ENCODE measurements around the gene CPED1. TPM values are rescaled to one million over a fixed set of nuclear protein-coding genes. Genes with fewer than 3 reads are reported as not detected.
"Not testable (repeated sequence)": the region's sequence is repeated elsewhere in the genome, so short reads cannot be mapped to it uniquely, and the experiment has no call there.

The CPED1 gene
- total RNA-seq, 5 donors from 2014 or later (not counting 1 experiment from before 2014, with no cell fraction given) = 0.73 to 1.4 (median 0.96) TPM; not detected in 2

GRCh38 chr7:121058975-121059374 is 70.5 kb downstream of the CPED1 start:
- Mint-ChIP-seq H3K4me3 (no peak overlapping the region), H3K27ac (no peak overlapping the region), H3K27me3 (peaks cover 3 to 14% of the 10 kb centered on the region in 2 donors), H3K4me1 (no peaks in the 10 kb centered on the region), H3K9me3 (no peaks in the 10 kb centered on the region), H3K36me3 (no peaks in the 10 kb centered on the region)
- ChIA-PET CTCF (no interaction called here), POLR2A (no interaction called here)
- Histone ChIP-seq H3K4me3 (ENCODE audit: control insufficient read depth in 1 of 2, extremely low read depth in 1 of 2, low read length in 1 of 2) (no peak overlapping the region), H3K36me3 (ENCODE audit: control insufficient read depth in 2 of 2, extremely low read depth in 1 of 2, insufficient read depth in 1 of 2, low read length in 1 of 2) (no peaks in the 10 kb centered on the region), H3K9me3 (no peaks in the 10 kb centered on the region), H3K27ac (ENCODE audit: low read length) (no peak overlapping the region), H3K4me1 (ENCODE audit: control insufficient read depth in 1 of 2, extremely low read depth in 1 of 2, insufficient read depth in 2 of 2, low read length in 2 of 2) (no peaks in the 10 kb centered on the region), H3K27me3 (replicated peaks in 1 of 2; ENCODE audit: control insufficient read depth in 2 of 2, extremely low read depth in 1 of 2, insufficient read depth in 2 of 2, low read length in 1 of 2) (peaks cover 0 to 2% of the 10 kb centered on the region in 2 experiments)
- no peak for ATAC-seq (replicated peaks in 1 of 4)
- no peak for DNase-seq
- WGBS (ENCODE audit: insufficient coverage) = 86% methylated on average over 1 of the region's 2 CpGs

- H3K4me1 Mint-ChIP-seq; CTCF ChIA-PET; DNase-seq; POLR2A ChIA-PET; ATAC-seq (replicated peaks in 1 of 4); H3K27me3 ChIP-seq (replicated peaks in 1 of 2; ENCODE audit: control insufficient read depth in 2 of 2, extremely low read depth in 1 of 2, insufficient read depth in 2 of 2, low read length in 1 of 2); H3K27ac Mint-ChIP-seq; H3K4me1 ChIP-seq (ENCODE audit: control insufficient read depth in 1 of 2, extremely low read depth in 1 of 2, insufficient read depth in 2 of 2, low read length in 2 of 2); H3K36me3 Mint-ChIP-seq; H3K4me3 Mint-ChIP-seq; H3K4me3 ChIP-seq (ENCODE audit: control insufficient read depth in 1 of 2, extremely low read depth in 1 of 2, low read length in 1 of 2); H3K9me3 Mint-ChIP-seq; H3K36me3 ChIP-seq (ENCODE audit: control insufficient read depth in 2 of 2, extremely low read depth in 1 of 2, insufficient read depth in 1 of 2, low read length in 1 of 2); H3K27ac ChIP-seq (ENCODE audit: low read length); H3K9me3 ChIP-seq: not testable (repeated sequence)
- H3K27me3 Mint-ChIP-seq = peaks cover 3 to 14% of the 10 kb centered on the region in 2 donors
- WGBS (ENCODE audit: insufficient coverage) = 96% methylated on average over 30 of the region's 40 CpGs
Measured at GRCh38 chr7:121059979-121060509, 71.5 kb downstream of the CPED1 start.

- H3K9me3 ChIP-seq = no peaks in the 10 kb centered on the region
- Mint-ChIP-seq H3K4me1 (no peaks in the 10 kb centered on the region), H3K4me3 (no peak overlapping the region), H3K36me3 (no peaks in the 10 kb centered on the region), H3K27ac (no peak overlapping the region), H3K9me3 (no peaks in the 10 kb centered on the region), H3K27me3 (peaks cover 3 to 14% of the 10 kb centered on the region in 2 donors)
- peaks cover 0 to 2% of the 10 kb centered on the region in 2 experiments for H3K27me3 ChIP-seq (replicated peaks in 1 of 2; ENCODE audit: control insufficient read depth in 2 of 2, extremely low read depth in 1 of 2, insufficient read depth in 2 of 2, low read length in 1 of 2)
- WGBS (ENCODE audit: insufficient coverage) = no CpG with 5 or more reads among the region's 5 CpGs
- ChIA-PET CTCF (no interaction called here), POLR2A (interaction anchor here in 1 of 2 donors (0.7 kb wide), 1 partner anchor 72 kb away, joined by 3 read pairs; no protein-coding TSS in a partner anchor)
- H3K36me3 ChIP-seq (ENCODE audit: control insufficient read depth in 2 of 2, extremely low read depth in 1 of 2, insufficient read depth in 1 of 2, low read length in 1 of 2) = no peaks in the 10 kb centered on the region
- no peak overlapping the region for H3K27ac ChIP-seq (ENCODE audit: low read length)
- no peak overlapping the region for H3K4me3 ChIP-seq (ENCODE audit: control insufficient read depth in 1 of 2, extremely low read depth in 1 of 2, low read length in 1 of 2)
- no peak for DNase-seq
- ATAC-seq (replicated peaks in 1 of 4) = no peak
- no peaks in the 10 kb centered on the region for H3K4me1 ChIP-seq (ENCODE audit: control insufficient read depth in 1 of 2, extremely low read depth in 1 of 2, insufficient read depth in 2 of 2, low read length in 2 of 2)
Measured at GRCh38 chr7:121061677-121062582, 73.4 kb downstream of the CPED1 start.

- no peaks in the 10 kb centered on the region for H3K36me3 ChIP-seq (ENCODE audit: control insufficient read depth in 2 of 2, extremely low read depth in 1 of 2, insufficient read depth in 1 of 2, low read length in 1 of 2)
- Mint-ChIP-seq H3K27ac (no peak overlapping the region), H3K9me3 (no peaks in the 10 kb centered on the region), H3K4me3 (no peak overlapping the region), H3K4me1 (no peaks in the 10 kb centered on the region), H3K36me3 (no peaks in the 10 kb centered on the region), H3K27me3 (peaks cover 2 to 13% of the 10 kb centered on the region in 2 donors)
- POLR2A ChIA-PET = interaction anchor here in 1 of 2 donors (0.6 to 0.7 kb wide), 3 partner anchors 20 to 73 kb away, joined by 3 to 14 read pairs (median 3); no protein-coding TSS in a partner anchor
- H3K4me1 ChIP-seq (ENCODE audit: control insufficient read depth in 1 of 2, extremely low read depth in 1 of 2, insufficient read depth in 2 of 2, low read length in 2 of 2) = no peaks in the 10 kb centered on the region
- H3K27me3 ChIP-seq (replicated peaks in 1 of 2; ENCODE audit: control insufficient read depth in 2 of 2, extremely low read depth in 1 of 2, insufficient read depth in 2 of 2, low read length in 1 of 2) = peaks cover 0 to 2% of the 10 kb centered on the region in 2 experiments
- WGBS (ENCODE audit: insufficient coverage) = 60% methylated on average over 1 of the region's 11 CpGs
- CTCF ChIA-PET = interaction anchor here in 1 of 2 donors (1.2 kb wide), 1 partner anchor 14 kb away, joined by 6 read pairs; no protein-coding TSS in a partner anchor
- DNase-seq = no peak
- H3K9me3 ChIP-seq = no peaks in the 10 kb centered on the region
- no peak overlapping the region for H3K4me3 ChIP-seq (ENCODE audit: control insufficient read depth in 1 of 2, extremely low read depth in 1 of 2, low read length in 1 of 2)
- ATAC-seq (replicated peaks in 1 of 4) = no peak
- no peak overlapping the region for H3K27ac ChIP-seq (ENCODE audit: low read length)
Measured at GRCh38 chr7:121062671-121063279, 74.3 kb downstream of the CPED1 start.

DNA sequence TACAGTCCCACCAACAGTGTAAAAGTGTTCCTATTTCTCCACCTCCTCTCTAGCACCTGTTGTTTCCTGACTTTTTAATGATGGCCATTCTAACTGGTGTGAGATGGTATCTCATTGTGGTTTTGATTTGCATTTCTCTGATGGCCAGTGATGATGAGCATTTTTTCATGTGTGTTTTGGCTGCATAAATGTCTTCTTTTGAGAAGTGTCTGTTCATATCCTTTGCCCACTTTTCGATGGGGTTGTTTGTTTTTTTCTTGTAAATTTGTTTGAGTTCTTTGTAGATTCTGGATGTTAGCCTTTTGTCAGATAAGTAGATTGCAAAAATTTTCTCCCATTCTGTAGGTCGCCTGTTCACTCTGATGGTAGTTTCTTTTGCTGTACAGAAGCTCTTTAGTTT is 79.2 kb downstream of the CPED1 start:
- ATAC-seq (replicated peaks in 1 of 4); H3K36me3 Mint-ChIP-seq; H3K4me1 Mint-ChIP-seq; POLR2A ChIA-PET; H3K27ac ChIP-seq (ENCODE audit: low read length); DNase-seq; H3K9me3 Mint-ChIP-seq; H3K27ac Mint-ChIP-seq; H3K4me1 ChIP-seq (ENCODE audit: control insufficient read depth in 1 of 2, extremely low read depth in 1 of 2, insufficient read depth in 2 of 2, low read length in 2 of 2); H3K27me3 ChIP-seq (replicated peaks in 1 of 2; ENCODE audit: control insufficient read depth in 2 of 2, extremely low read depth in 1 of 2, insufficient read depth in 2 of 2, low read length in 1 of 2); H3K36me3 ChIP-seq (ENCODE audit: control insufficient read depth in 2 of 2, extremely low read depth in 1 of 2, insufficient read depth in 1 of 2, low read length in 1 of 2); H3K4me3 Mint-ChIP-seq; H3K4me3 ChIP-seq (ENCODE audit: control insufficient read depth in 1 of 2, extremely low read depth in 1 of 2, low read length in 1 of 2); H3K9me3 ChIP-seq; CTCF ChIA-PET: not testable (repeated sequence)
- peaks cover 9 to 18% of the 10 kb centered on the region in 2 donors for H3K27me3 Mint-ChIP-seq
- whole genome bisulfite sequencing (ENCODE audit: insufficient coverage) = no CpG with 5 or more reads among the region's 2 CpGs

GRCh38 chr7:121069346-121070100 is 81.0 kb downstream of the CPED1 start:
- no peaks in the 10 kb centered on the region for H3K27me3 ChIP-seq (replicated peaks in 1 of 2; ENCODE audit: control insufficient read depth in 2 of 2, extremely low read depth in 1 of 2, insufficient read depth in 2 of 2, low read length in 1 of 2)
- peaks cover 12 to 17% of the 10 kb centered on the region in 2 donors for H3K27me3 Mint-ChIP-seq
- H3K4me1 Mint-ChIP-seq = no peaks in the 10 kb centered on the region
- H3K9me3 Mint-ChIP-seq = no peaks in the 10 kb centered on the region
- ATAC-seq (replicated peaks in 1 of 4) (no peak), DNase-seq (no peak)
- H3K4me3 ChIP-seq (ENCODE audit: control insufficient read depth in 1 of 2, extremely low read depth in 1 of 2, low read length in 1 of 2) = no peak overlapping the region
- H3K4me3 Mint-ChIP-seq = no peak overlapping the region
- H3K9me3 ChIP-seq = no peaks in the 10 kb centered on the region
- H3K27ac ChIP-seq (ENCODE audit: low read length) = no peak overlapping the region
- ChIA-PET POLR2A (no interaction called here), CTCF (interaction anchor here (0.5 to 1.0 kb wide), 2 partner anchors 9 to 81 kb away, joined by 3 to 5 read pairs; partner anchors contain the start of gene CPED1 (in 1 of the 2))
- no peaks in the 10 kb centered on the region for H3K4me1 ChIP-seq (ENCODE audit: control insufficient read depth in 1 of 2, extremely low read depth in 1 of 2, insufficient read depth in 2 of 2, low read length in 2 of 2)
- WGBS (ENCODE audit: insufficient coverage) = 100% methylated on average over 2 of the region's 4 CpGs
- no peak overlapping the region for H3K27ac Mint-ChIP-seq
- H3K36me3 ChIP-seq (ENCODE audit: control insufficient read depth in 2 of 2, extremely low read depth in 1 of 2, insufficient read depth in 1 of 2, low read length in 1 of 2) = no peaks in the 10 kb centered on the region
- no peaks in the 10 kb centered on the region for H3K36me3 Mint-ChIP-seq
